ENCODE data around the gene CLIP2. TPM values are rescaled to one million over a fixed set of nuclear protein-coding genes. Genes with fewer than 3 reads are reported as not detected.

CLIP2 gene
- total RNA-seq, 4 donors from 2014 or later: 3.8 to 21.3 (median 12.9) TPM

DNA sequence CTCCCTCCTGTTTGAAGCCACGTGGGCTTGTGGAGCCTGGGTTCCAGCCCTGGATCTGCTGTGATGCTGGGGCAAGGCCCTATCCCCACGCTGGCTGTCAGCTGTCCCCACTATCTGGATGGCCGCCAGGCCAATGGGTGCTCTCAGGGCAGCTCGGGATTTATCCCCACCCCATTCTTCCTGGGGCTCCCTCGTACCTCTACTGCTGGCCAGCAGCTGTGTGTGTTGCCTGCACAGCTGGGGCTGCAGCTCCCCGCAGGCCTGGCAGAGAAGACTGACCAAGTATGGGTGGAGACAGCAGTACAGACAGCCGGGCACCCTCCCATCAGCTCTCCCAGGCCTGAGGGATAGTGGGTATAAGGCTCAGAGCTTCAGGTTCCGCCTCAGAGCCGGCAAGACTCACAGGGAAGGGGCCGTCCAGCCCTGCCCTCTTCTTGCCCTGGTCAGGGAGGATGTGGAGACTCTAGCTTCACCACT lies 13.6 kb downstream of the CLIP2 start:
- TF ChIP-seq CTCF (IDR thresholded peaks at IDR 0.05; ENCODE audit: low read depth): no peak

DNA sequence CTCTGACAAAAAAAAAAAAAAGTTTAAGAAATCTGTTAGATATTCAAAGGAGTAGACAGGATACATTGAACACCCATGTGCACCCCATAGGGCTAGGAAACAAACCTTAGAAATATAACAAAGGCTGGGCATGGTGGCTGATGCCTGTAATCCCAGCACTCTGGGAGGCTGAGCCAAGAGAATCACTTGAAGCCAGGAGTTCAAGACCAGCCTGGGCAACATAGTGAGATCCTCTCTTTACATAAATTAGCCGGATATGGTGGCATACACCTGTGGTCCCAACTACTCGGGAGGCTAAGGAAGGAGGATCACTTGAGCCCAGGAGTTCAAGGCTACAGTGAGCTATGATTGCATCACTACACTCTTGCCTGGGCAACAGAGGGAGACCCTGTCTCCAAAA lies 15.3 kb downstream of the CLIP2 start:
- no peak for TF ChIP-seq CTCF (IDR thresholded peaks at IDR 0.05; ENCODE audit: low read depth)

GRCh38 chr7:74306004-74306729 lies 17.0 kb downstream of the CLIP2 start:
- no peak for TF ChIP-seq CTCF (IDR thresholded peaks at IDR 0.05; ENCODE audit: low read depth)

DNA sequence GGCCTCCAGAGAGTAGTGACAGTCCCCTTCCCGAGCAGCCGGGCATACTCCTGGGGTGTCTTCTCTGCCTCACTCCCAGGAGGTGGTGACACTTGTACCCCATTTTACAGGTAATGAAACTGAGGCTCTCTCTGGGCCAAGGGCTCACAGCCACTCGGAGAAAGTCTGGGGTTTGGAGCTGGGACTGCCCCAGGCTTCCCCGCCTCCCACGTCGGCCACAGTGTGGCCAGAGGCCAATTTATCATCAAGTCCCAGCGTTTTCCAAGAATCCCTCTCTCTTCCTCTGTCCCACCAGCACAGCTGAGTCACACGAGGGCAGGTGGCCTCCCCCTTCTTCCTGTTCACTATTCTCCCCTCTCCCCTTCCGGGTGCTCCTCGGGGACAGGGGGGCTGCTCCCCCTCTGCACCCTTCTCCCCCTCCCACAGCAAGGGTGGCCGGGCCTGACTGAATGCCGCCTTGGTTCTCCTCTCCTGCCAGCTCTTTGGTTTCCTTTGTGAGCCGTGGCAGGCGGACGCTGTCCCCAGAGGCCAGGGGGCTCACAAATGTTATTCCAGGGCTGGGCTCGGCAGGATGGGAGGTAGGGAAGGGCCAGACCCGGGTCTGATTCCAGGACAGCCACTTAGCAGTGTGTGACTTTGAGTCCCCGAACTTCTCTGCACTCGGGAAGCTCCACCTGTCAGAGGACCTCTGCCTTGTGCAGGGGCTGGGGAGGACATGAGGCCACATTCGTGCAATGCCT lies 17.7 kb downstream of the CLIP2 start:
- no peak for TF ChIP-seq CTCF (IDR thresholded peaks at IDR 0.05; ENCODE audit: low read depth)

GRCh38 chr7:74307738-74308505 lies 18.7 kb downstream of the CLIP2 start:
- TF ChIP-seq CTCF (IDR thresholded peaks at IDR 0.05; ENCODE audit: low read depth): no peak

GRCh38 chr7:74309181-74309580 lies 20.0 kb downstream of the CLIP2 start:
- TF ChIP-seq CTCF (IDR thresholded peaks at IDR 0.05; ENCODE audit: low read depth): no peak

GRCh38 chr7:74311305-74311744 lies 22.1 kb downstream of the CLIP2 start:
- TF ChIP-seq CTCF (IDR thresholded peaks at IDR 0.05; ENCODE audit: low read depth): no peak

Measured in subcutaneous adipose tissue (tissue), 4 donors.